K562 (cell line): Measurements from ENCODE around the gene EPHX1. TPM values are rescaled to one million over a fixed set of nuclear protein-coding genes. Genes with fewer than 3 reads are reported as not detected.

ENCODE experiments used
- CC2D1A ChIP-seq: fragments of 450-650 bp; IDR thresholded peaks from 2 replicates; pipeline ENCODE4 v1.6.1; 2017; ENCODE audit warnings: mild to moderate bottlenecking
- MYBL2 ChIP-seq, 2 experiments: fragments of 450-650 bp in 1 of 2; sonication (generic) in 1 of 2; formaldehyde crosslinking in 1 of 2; IDR thresholded peaks; 2 replicates each; pipeline versions ENCODE4 v1.6.1 to v1.8.1; 2017 to 2022; ENCODE audit warnings: borderline replicate concordance in 1 of 2, inconsistent platforms in 1 of 2, low read depth in 1 of 2, mild to moderate bottlenecking in 1 of 2, missing genetic modification reagents in 1 of 2, moderate library complexity in 1 of 2
- RBM17 ChIP-seq: fragments of 200-400 bp; formaldehyde crosslinking; IDR thresholded peaks from 2 replicates; pipeline ENCODE4 v1.6.1; 2017; ENCODE audit warnings: low read depth, mild to moderate bottlenecking, low read length, borderline replicate concordance
- polyA plus RNA-seq, 8 experiments: library from polyadenylated mRNA; depleted of rRNA in 4 of 8; stranded (reverse) in 5 of 8; unstranded in 3 of 8; fragments of >200 nt; fragmentation: Nextera tagmentation in 2 of 8; fragmentation: Illumina TruSeq in 1 of 8; extraction: Ambion mirVana in 2 of 8; extraction: Trizol in 1 of 8; gene quantifications; 2 replicates each; pipeline versions ENCODE4 v1.2.1 to v1.2.3, GENCODE V29; 2011 to 2014; ENCODE audit warnings: inconsistent platforms in 1 of 8, missing spikeins in 1 of 8
- total RNA-seq, 7 experiments: library from RNA; depleted of rRNA in 6 of 7; stranded (reverse); fragments of >200 nt in 6 of 7; fragmentation: Illumina TruSeq in 2 of 7; extraction: Trizol in 2 of 7; gene quantifications; 2 replicates each; pipeline versions ENCODE4 v1.2.1 to v1.2.3, GENCODE V29; 2011 to 2021; ENCODE audit warnings: low replicate concordance in 1 of 7
- TF ChIP-seq, protein P1 (sequence below): fragments of 450-650 bp; formaldehyde crosslinking; IDR thresholded peaks from 2 replicates; pipeline ENCODE4 v1.4.0; 2020; ENCODE audit warnings: mild to moderate bottlenecking, moderate library complexity
- TF ChIP-seq, protein P2 (sequence below): fragments of 450-650 bp; IDR thresholded peaks from 2 replicates; pipeline ENCODE4 v1.6.1; 2018; ENCODE audit warnings: mild to moderate bottlenecking, low read depth; ENCODE audit not compliant: partially characterized antibody
- TF ChIP-seq, protein P3 (sequence below): sonication (generic); formaldehyde crosslinking; IDR thresholded peaks from 2 replicates; pipeline ENCODE4 v1.8.0; 2023; ENCODE audit warnings: missing genetic modification reagents, mild to moderate bottlenecking, borderline replicate concordance
- TF ChIP-seq, protein P4 (sequence below): fragments of 450-650 bp; IDR thresholded peaks from 2 replicates; pipeline ENCODE4 v1.6.1; 2018; ENCODE audit not compliant: partially characterized antibody
- TF ChIP-seq, protein P5 (sequence below): IDR thresholded peaks from 3 replicates; pipeline ENCODE4 v1.6.1; 2011; ENCODE audit warnings: borderline replicate concordance, mild to moderate bottlenecking, moderate library complexity; ENCODE audit not compliant: insufficient read length; ENCODE audit errors: extremely low read depth

Gene EPHX1
- total and polyA plus RNA-seq, 9 of the 15 experiments (the other 6 are each of a cell fraction or from before 2014, with no cell fraction given): 0.21 to 27.0 (median 6.7) TPM

DNA sequence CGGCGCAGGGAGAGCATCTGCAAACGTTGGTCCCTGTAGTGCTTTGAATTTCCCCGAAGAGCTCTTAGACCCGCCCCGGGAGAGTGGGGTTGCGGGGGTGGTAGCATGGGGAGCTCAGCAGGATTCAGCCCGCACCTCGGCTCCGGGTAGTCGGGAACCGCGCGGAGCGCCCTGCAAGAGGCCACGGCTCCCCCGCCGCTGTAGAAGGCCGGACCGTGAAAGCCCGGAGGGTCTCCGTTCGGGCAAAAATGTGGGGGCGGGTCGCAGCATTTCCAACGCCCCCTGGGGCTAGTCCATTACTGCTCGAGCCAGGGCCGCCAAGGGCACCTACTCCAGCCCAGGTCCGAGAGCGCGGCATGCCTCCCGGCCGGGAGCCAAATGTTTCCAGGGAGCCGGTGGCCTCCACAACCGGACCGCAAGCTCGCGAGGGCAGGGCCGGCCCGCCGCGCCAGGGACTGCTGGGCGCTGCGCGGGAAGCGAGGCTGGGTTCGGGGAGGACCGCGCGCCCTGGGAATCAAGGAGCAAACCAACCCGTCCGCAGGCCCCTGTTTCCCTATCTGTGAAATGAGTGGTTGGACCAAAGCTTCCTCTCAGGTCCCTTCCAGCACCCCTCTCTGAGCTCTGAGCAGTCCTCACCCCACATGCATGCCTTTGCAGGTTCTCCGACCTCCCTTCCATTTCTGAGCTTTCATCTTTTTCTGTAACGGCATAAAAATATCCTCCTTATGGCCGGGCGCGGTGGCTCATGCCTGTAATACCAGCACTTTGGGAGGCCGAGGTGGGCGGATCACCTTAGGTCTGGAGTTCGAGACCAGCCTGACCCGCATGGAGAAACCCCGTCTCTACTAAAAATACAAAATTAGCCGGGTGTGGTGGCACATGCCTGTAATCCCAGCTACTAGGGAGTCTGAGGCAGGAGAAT is 73.0 kb downstream of the EPHX1 start (continued):
- TF ChIP-seq, protein P1, sequence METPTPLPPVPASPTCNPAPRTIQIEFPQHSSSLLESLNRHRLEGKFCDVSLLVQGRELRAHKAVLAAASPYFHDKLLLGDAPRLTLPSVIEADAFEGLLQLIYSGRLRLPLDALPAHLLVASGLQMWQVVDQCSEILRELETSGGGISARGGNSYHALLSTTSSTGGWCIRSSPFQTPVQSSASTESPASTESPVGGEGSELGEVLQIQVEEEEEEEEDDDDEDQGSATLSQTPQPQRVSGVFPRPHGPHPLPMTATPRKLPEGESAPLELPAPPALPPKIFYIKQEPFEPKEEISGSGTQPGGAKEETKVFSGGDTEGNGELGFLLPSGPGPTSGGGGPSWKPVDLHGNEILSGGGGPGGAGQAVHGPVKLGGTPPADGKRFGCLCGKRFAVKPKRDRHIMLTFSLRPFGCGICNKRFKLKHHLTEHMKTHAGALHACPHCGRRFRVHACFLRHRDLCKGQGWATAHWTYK: peak; percentile 63; the same call in 1 of the 2 replicates
- no peak for TF ChIP-seq MYBL2 (IDR thresholded peaks at IDR 0.05; ENCODE audit: low read depth)
- TF ChIP-seq MYBL2 (CRISPR knock-in tag; IDR thresholded peaks at IDR 0.05; ENCODE audit: borderline replicate concordance): no peak
- TF ChIP-seq, protein P2, sequence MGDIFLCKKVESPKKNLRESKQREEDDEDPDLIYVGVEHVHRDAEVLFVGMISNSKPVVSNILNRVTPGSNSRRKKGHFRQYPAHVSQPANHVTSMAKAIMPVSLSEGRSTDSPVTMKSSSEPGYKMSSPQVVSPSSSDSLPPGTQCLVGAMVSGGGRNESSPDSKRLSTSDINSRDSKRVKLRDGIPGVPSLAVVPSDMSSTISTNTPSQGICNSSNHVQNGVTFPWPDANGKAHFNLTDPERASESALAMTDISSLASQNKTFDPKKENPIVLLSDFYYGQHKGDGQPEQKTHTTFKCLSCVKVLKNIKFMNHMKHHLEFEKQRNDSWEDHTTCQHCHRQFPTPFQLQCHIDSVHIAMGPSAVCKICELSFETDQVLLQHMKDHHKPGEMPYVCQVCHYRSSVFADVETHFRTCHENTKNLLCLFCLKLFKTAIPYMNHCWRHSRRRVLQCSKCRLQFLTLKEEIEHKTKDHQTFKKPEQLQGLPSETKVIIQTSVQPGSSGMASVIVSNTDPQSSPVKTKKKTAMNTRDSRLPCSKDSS: no peak
- TF ChIP-seq, protein P3, sequence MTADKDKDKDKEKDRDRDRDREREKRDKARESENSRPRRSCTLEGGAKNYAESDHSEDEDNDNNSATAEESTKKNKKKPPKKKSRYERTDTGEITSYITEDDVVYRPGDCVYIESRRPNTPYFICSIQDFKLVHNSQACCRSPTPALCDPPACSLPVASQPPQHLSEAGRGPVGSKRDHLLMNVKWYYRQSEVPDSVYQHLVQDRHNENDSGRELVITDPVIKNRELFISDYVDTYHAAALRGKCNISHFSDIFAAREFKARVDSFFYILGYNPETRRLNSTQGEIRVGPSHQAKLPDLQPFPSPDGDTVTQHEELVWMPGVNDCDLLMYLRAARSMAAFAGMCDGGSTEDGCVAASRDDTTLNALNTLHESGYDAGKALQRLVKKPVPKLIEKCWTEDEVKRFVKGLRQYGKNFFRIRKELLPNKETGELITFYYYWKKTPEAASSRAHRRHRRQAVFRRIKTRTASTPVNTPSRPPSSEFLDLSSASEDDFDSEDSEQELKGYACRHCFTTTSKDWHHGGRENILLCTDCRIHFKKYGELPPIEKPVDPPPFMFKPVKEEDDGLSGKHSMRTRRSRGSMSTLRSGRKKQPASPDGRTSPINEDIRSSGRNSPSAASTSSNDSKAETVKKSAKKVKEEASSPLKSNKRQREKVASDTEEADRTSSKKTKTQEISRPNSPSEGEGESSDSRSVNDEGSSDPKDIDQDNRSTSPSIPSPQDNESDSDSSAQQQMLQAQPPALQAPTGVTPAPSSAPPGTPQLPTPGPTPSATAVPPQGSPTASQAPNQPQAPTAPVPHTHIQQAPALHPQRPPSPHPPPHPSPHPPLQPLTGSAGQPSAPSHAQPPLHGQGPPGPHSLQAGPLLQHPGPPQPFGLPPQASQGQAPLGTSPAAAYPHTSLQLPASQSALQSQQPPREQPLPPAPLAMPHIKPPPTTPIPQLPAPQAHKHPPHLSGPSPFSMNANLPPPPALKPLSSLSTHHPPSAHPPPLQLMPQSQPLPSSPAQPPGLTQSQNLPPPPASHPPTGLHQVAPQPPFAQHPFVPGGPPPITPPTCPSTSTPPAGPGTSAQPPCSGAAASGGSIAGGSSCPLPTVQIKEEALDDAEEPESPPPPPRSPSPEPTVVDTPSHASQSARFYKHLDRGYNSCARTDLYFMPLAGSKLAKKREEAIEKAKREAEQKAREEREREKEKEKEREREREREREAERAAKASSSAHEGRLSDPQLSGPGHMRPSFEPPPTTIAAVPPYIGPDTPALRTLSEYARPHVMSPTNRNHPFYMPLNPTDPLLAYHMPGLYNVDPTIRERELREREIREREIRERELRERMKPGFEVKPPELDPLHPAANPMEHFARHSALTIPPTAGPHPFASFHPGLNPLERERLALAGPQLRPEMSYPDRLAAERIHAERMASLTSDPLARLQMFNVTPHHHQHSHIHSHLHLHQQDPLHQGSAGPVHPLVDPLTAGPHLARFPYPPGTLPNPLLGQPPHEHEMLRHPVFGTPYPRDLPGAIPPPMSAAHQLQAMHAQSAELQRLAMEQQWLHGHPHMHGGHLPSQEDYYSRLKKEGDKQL (CRISPR knock-in tag): 0 out of 2 replicates have a peak, but pooled peaks have one; percentile 76
- TF ChIP-seq, protein P4, sequence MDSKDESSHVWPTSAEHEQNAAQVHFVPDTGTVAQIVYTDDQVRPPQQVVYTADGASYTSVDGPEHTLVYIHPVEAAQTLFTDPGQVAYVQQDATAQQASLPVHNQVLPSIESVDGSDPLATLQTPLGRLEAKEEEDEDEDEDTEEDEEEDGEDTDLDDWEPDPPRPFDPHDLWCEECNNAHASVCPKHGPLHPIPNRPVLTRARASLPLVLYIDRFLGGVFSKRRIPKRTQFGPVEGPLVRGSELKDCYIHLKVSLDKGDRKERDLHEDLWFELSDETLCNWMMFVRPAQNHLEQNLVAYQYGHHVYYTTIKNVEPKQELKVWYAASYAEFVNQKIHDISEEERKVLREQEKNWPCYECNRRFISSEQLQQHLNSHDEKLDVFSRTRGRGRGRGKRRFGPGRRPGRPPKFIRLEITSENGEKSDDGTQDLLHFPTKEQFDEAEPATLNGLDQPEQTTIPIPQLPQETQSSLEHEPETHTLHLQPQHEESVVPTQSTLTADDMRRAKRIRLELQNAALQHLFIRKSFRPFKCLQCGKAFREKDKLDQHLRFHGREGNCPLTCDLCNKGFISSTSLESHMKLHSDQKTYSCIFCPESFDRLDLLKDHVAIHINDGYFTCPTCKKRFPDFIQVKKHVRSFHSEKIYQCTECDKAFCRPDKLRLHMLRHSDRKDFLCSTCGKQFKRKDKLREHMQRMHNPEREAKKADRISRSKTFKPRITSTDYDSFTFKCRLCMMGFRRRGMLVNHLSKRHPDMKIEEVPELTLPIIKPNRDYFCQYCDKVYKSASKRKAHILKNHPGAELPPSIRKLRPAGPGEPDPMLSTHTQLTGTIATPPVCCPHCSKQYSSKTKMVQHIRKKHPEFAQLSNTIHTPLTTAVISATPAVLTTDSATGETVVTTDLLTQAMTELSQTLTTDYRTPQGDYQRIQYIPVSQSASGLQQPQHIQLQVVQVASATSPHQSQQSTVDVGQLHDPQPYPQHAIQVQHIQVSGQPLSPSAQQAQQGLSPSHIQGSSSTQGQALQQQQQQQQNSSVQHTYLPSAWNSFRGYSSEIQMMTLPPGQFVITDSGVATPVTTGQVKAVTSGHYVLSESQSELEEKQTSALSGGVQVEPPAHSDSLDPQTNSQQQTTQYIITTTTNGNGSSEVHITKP: peak; percentile 78
- TF ChIP-seq, protein P5, sequence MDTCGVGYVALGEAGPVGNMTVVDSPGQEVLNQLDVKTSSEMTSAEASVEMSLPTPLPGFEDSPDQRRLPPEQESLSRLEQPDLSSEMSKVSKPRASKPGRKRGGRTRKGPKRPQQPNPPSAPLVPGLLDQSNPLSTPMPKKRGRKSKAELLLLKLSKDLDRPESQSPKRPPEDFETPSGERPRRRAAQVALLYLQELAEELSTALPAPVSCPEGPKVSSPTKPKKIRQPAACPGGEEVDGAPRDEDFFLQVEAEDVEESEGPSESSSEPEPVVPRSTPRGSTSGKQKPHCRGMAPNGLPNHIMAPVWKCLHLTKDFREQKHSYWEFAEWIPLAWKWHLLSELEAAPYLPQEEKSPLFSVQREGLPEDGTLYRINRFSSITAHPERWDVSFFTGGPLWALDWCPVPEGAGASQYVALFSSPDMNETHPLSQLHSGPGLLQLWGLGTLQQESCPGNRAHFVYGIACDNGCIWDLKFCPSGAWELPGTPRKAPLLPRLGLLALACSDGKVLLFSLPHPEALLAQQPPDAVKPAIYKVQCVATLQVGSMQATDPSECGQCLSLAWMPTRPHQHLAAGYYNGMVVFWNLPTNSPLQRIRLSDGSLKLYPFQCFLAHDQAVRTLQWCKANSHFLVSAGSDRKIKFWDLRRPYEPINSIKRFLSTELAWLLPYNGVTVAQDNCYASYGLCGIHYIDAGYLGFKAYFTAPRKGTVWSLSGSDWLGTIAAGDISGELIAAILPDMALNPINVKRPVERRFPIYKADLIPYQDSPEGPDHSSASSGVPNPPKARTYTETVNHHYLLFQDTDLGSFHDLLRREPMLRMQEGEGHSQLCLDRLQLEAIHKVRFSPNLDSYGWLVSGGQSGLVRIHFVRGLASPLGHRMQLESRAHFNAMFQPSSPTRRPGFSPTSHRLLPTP: no peak
- no peak for TF ChIP-seq RBM17
- TF ChIP-seq CC2D1A: no peak
